ENCODE data around the gene HELB. TPM values are rescaled to one million over a fixed set of nuclear protein-coding genes. Genes with fewer than 3 reads are reported as not detected.

The HELB gene
- total RNA-seq, 1 donor from 2014 or later, result 20.5 TPM

DNA sequence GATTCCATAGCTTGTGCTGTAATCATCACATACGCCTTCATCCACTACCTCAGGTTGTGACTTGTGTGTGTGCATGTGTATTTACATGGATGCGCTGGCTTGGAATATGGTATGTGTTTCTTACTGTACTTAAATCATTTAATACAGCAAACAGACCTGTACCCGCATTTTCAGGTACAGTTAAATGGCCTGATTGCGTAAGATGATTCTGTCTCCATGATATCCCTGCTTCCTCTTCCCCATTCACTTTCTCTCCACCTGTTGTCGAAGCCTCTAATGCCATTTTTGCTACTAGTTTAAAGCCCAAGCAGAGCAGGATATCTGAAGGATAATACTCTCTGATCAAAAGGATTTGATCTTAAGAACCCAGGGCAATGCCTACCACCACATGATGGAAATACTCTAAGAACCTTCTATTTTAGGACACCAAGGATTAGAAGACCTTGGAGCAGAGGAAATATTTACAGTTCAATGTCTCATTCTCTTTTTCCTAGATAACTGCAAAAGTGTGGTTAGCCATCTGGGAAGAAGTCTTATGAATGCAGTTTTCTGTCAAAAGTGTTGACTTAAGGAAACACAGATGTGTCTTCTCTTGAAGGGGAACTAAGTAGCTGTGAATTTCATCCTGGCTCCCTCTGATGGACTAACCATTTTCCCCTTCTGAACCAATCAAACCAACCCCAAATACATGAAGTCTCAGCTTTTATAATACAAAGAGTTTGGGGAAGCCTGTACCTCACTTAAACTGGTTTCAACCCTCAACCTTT, 78.7 kb downstream of the HELB start:
- Mint-ChIP-seq H3K4me3 (no peak overlapping the region), H3K27me3 (ENCODE audit: insufficient read depth) (no peaks in the 10 kb centered on the region), H3K27ac (no peak overlapping the region), H3K4me1 (ENCODE audit: low read depth) (no peaks in the 10 kb centered on the region), H3K36me3 (ENCODE audit: low read depth) (peaks cover 4% of the 10 kb centered on the region), H3K9me3 (no peaks in the 10 kb centered on the region)
- intact Hi-C loops (cut with micrococcal nuclease), result no loop called here
- no peak for DNase-seq (ENCODE audit: low spot score)

- DNase-seq (ENCODE audit: low spot score), result no peak
Observed at GRCh38 chr12:66387117-66387516, 84.8 kb downstream of the HELB start.

More at GRCh38 chr12:66387117-66387516, 84.8 kb downstream of the HELB start:
- H3K9me3 Mint-ChIP-seq, result no peaks in the 10 kb centered on the region
- no peak overlapping the region for H3K4me3 Mint-ChIP-seq
- no peaks in the 10 kb centered on the region for H3K4me1 Mint-ChIP-seq (ENCODE audit: low read depth)
- peaks cover 2% of the 10 kb centered on the region for H3K36me3 Mint-ChIP-seq (ENCODE audit: low read depth)
- intact Hi-C loops (cut with micrococcal nuclease), result no loop called here
- no peak overlapping the region for H3K27ac Mint-ChIP-seq
- peaks cover 7% of the 10 kb centered on the region for H3K27me3 Mint-ChIP-seq (ENCODE audit: insufficient read depth)

Other genes with a start within 250 kb of the HELB start
- gene LLPH, start 171.7 kb upstream of the HELB start, total RNA-seq, result 31.3 and 33.6 TPM in 2 replicates
- gene TMBIM4, start 132.5 kb upstream of the HELB start, total RNA-seq, result 58.6 and 61.9 TPM in 2 replicates
- 3.2 TPM in 2 replicates for gene IRAK3, start 113.3 kb upstream of the HELB start, total RNA-seq